NCI-H1436 (cell line): ENCODE data around the gene AP1B1.
"Not testable (repeated sequence)": the region's sequence is repeated elsewhere in the genome, so short reads cannot be mapped to it uniquely, and the experiment has no call there.

Source experiments
- DNase-seq: peaks from one replicate; lab custom pipeline; 2025; lab: John Stamatoyannopoulos, UW

AP1B1 gene

GRCh38 chr22:29348956-29349355 is 39.4 kb downstream of the AP1B1 start:
- DNase-seq = no peak

- DNase-seq = no peak
Observed at GRCh38 chr22:29348041-29348440, 40.3 kb downstream of the AP1B1 start.

GRCh38 chr22:29346659-29347058 is 41.7 kb downstream of the AP1B1 start:
- DNase-seq = no peak

GRCh38 chr22:29345932-29346331 is 42.4 kb downstream of the AP1B1 start:
- DNase-seq = no peak

- DNase-seq = not testable (repeated sequence)
Observed at GRCh38 chr22:29344889-29345288, 43.5 kb downstream of the AP1B1 start.

- no peak for DNase-seq
Observed at GRCh38 chr22:29344137-29344536, 44.2 kb downstream of the AP1B1 start.

- no peak for DNase-seq
Observed at GRCh38 chr22:29343313-29343805, 45.0 kb downstream of the AP1B1 start.

GRCh38 chr22:29342577-29343312 is 45.6 kb downstream of the AP1B1 start:
- no peak for DNase-seq

- no peak for DNase-seq
Observed at GRCh38 chr22:29342177-29342576, 46.2 kb downstream of the AP1B1 start.

GRCh38 chr22:29341849-29342127 is 46.6 kb downstream of the AP1B1 start:
- DNase-seq = no peak

GRCh38 chr22:29341056-29341848 is 47.1 kb downstream of the AP1B1 start:
- DNase-seq = no peak

- DNase-seq = no peak
Observed at GRCh38 chr22:29340566-29340965, 47.8 kb downstream of the AP1B1 start.

- DNase-seq = no peak
Observed at GRCh38 chr22:29339381-29340235, 48.8 kb downstream of the AP1B1 start.

GRCh38 chr22:29338398-29338797 is 50.0 kb downstream of the AP1B1 start:
- no peak for DNase-seq

- DNase-seq = no peak
Observed at GRCh38 chr22:29337631-29338284, 50.6 kb downstream of the AP1B1 start.

- no peak for DNase-seq
Observed at GRCh38 chr22:29336751-29337490, 51.4 kb downstream of the AP1B1 start.

GRCh38 chr22:29335656-29336055 is 52.7 kb downstream of the AP1B1 start:
- DNase-seq = no peak

GRCh38 chr22:29334696-29335344 is 53.5 kb downstream of the AP1B1 start:
- no peak for DNase-seq

GRCh38 chr22:29334148-29334547 is 54.2 kb downstream of the AP1B1 start:
- DNase-seq = no peak

GRCh38 chr22:29332886-29333496 is 55.4 kb downstream of the AP1B1 start:
- DNase-seq = no peak
